Measurements from ENCODE around the gene SMYD3.

GRCh38 chr1:245754463-245754961 is 752.6 kb downstream of the SMYD3 start:
- TF ChIP-seq CTCF (IDR thresholded peaks at IDR 0.05): no peak
- TF ChIP-seq POLR2A (IDR thresholded peaks at IDR 0.05): no peak
